ENCODE results near the gene TEKT5. TPM values are rescaled to one million over a fixed set of nuclear protein-coding genes. Genes with fewer than 3 reads are reported as not detected.
"Not testable (repeated sequence)": the region's sequence is repeated elsewhere in the genome, so short reads cannot be mapped to it uniquely, and the experiment has no call there.

The TEKT5 gene
- total and polyA plus RNA-seq, 2 donors from 2014 or later = 0.57 TPM; not detected in 1

- Histone ChIP-seq H3K27ac (ENCODE audit: low read depth in 2 of 2, low read length in 2 of 2) (no peak overlapping the region), H3K9me3 (ENCODE audit: control insufficient read depth in 2 of 3, insufficient read depth in 1 of 3, low read length in 3 of 3) (no peaks in the 10 kb centered on the region), H3K36me3 (ENCODE audit: control insufficient read depth in 2 of 3, insufficient read depth in 3 of 3, low read length in 3 of 3) (no peaks in the 10 kb centered on the region), H3K4me3 (ENCODE audit: low read length in 3 of 3) (no peak overlapping the region), H3K4me1 (ENCODE audit: control insufficient read depth in 2 of 3, insufficient read depth in 2 of 3, low read depth in 1 of 3, low read length in 3 of 3) (no peaks in the 10 kb centered on the region), H3K9ac (ENCODE audit: low read length in 3 of 3) (no peak overlapping the region), H3K27me3 (ENCODE audit: control insufficient read depth, insufficient read depth, low read length) (no peaks in the 10 kb centered on the region)
- FAIRE-seq (no peak), DNase-seq (no peak)
- intact Hi-C loops (cut with DNase I) = no loop called here
- TF ChIP-seq, protein P1, sequence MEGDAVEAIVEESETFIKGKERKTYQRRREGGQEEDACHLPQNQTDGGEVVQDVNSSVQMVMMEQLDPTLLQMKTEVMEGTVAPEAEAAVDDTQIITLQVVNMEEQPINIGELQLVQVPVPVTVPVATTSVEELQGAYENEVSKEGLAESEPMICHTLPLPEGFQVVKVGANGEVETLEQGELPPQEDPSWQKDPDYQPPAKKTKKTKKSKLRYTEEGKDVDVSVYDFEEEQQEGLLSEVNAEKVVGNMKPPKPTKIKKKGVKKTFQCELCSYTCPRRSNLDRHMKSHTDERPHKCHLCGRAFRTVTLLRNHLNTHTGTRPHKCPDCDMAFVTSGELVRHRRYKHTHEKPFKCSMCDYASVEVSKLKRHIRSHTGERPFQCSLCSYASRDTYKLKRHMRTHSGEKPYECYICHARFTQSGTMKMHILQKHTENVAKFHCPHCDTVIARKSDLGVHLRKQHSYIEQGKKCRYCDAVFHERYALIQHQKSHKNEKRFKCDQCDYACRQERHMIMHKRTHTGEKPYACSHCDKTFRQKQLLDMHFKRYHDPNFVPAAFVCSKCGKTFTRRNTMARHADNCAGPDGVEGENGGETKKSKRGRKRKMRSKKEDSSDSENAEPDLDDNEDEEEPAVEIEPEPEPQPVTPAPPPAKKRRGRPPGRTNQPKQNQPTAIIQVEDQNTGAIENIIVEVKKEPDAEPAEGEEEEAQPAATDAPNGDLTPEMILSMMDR (IDR thresholded peaks at IDR 0.05; ENCODE audit: borderline replicate concordance, extremely low read depth, insufficient read depth) = no peak
Observed at GRCh38 chr16:10623059-10623458, 71.7 kb downstream of the TEKT5 start.

DNA sequence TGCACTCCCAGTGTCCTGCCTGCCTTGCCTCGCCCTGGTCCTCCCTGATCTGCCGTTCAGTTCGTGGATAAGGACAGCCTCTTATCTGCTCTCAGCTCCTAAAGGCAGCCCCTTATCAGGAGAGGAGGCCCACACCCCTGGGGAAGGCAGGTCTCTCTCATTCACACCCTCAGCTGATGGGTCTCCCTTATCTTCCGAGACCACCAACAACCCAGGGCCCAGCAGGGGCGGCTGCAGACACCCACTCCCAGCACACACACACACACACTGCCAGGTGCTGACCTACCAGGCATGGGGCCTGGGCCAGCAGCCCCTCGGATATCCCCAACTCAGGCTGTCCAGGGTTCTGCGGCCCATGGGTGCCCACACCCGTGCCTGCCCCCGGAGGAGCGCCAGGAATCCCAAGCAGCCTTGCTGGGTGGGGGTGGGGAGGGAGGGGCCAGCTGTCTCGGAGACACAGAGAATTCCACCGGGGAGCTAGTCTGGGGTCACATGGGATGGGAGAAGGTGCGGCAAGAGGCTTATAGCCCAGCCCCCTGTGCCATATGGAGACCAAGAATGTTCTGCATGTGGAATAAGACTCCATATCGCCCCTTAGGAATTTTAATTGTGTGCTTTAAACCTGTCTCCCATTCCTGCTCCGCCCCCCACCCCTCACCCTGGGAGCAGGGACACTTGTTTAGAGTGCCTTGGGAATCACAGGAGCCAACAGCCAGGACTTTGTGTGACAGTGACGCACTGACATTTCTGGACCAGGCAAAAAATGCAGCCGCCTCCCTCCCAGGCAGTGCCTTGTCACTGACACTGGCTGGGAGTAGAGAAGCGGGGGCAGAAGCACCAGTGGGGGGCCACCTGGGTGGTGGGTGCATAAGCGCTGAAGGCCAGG, 72.5 kb downstream of the TEKT5 start:
- no peak for FAIRE-seq
- Histone ChIP-seq H3K27ac (ENCODE audit: low read depth in 2 of 2, low read length in 2 of 2) (no peak overlapping the region), H3K27me3 (ENCODE audit: control insufficient read depth, insufficient read depth, low read length) (no peaks in the 10 kb centered on the region), H3K4me3 (ENCODE audit: low read length in 3 of 3) (no peak overlapping the region), H3K36me3 (ENCODE audit: control insufficient read depth in 2 of 3, insufficient read depth in 3 of 3, low read length in 3 of 3) (no peaks in the 10 kb centered on the region), H3K9me3 (ENCODE audit: control insufficient read depth in 2 of 3, insufficient read depth in 1 of 3, low read length in 3 of 3) (no peaks in the 10 kb centered on the region), H3K9ac (ENCODE audit: low read length in 3 of 3) (no peak overlapping the region), H3K4me1 (ENCODE audit: control insufficient read depth in 2 of 3, insufficient read depth in 2 of 3, low read depth in 1 of 3, low read length in 3 of 3) (no peaks in the 10 kb centered on the region)
- peak in 2 of 5 donors; percentile 19 for DNase-seq
- TF ChIP-seq, protein P1 (IDR thresholded peaks at IDR 0.05; ENCODE audit: borderline replicate concordance, extremely low read depth, insufficient read depth) = no peak
- intact Hi-C loops (cut with DNase I) = no loop called here

GRCh38 chr16:10621216-10621949, 73.3 kb downstream of the TEKT5 start:
- H3K4me1 ChIP-seq (ENCODE audit: control insufficient read depth in 2 of 3, insufficient read depth in 2 of 3, low read depth in 1 of 3, low read length in 3 of 3); H3K9ac ChIP-seq (ENCODE audit: low read length in 3 of 3); H3K27ac ChIP-seq (ENCODE audit: low read depth in 2 of 2, low read length in 2 of 2); H3K36me3 ChIP-seq (ENCODE audit: control insufficient read depth in 2 of 3, insufficient read depth in 3 of 3, low read length in 3 of 3); H3K4me3 ChIP-seq (ENCODE audit: low read length in 3 of 3); FAIRE-seq; DNase-seq; intact Hi-C loops (cut with DNase I); H3K9me3 ChIP-seq (ENCODE audit: control insufficient read depth in 2 of 3, insufficient read depth in 1 of 3, low read length in 3 of 3); H3K27me3 ChIP-seq (ENCODE audit: control insufficient read depth, insufficient read depth, low read length): not testable (repeated sequence)

DNA sequence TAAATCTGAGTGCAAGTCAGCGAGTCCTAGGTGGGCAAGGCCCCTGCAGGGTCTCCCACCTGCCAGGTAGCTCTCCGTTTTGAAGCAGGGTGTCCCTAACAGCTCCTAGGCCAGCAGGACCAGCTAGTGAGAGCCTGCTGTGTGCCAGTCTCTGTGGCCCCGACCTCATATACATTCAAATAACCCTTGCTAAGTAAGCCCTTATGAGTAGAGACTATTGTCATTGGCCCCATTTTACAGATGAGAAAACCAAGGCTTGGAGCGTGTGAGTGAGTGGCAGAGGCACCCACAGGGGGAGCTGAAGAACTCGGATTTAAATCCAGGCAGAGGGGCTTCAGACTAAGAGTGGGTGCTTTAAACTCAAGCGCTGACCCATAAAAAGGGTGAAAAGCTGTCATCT, 74.6 kb downstream of the TEKT5 start:
- TF ChIP-seq, protein P1 (IDR thresholded peaks at IDR 0.05; ENCODE audit: borderline replicate concordance, extremely low read depth, insufficient read depth) = no peak
- no peaks in the 10 kb centered on the region for H3K36me3 ChIP-seq (ENCODE audit: control insufficient read depth in 2 of 3, insufficient read depth in 3 of 3, low read length in 3 of 3)
- DNase-seq = no peak
- H3K27me3 ChIP-seq (ENCODE audit: control insufficient read depth, insufficient read depth, low read length) = no peaks in the 10 kb centered on the region
- H3K4me3 ChIP-seq (ENCODE audit: low read length in 3 of 3) = peak overlapping the region in 1 of 3 donors; percentile 4
- no peak for FAIRE-seq
- no peak overlapping the region for H3K27ac ChIP-seq (ENCODE audit: low read depth in 2 of 2, low read length in 2 of 2)
- no peaks in the 10 kb centered on the region for H3K9me3 ChIP-seq (ENCODE audit: control insufficient read depth in 2 of 3, insufficient read depth in 1 of 3, low read length in 3 of 3)
- intact Hi-C loops (cut with DNase I) = no loop called here
- H3K4me1 ChIP-seq (ENCODE audit: control insufficient read depth in 2 of 3, insufficient read depth in 2 of 3, low read depth in 1 of 3, low read length in 3 of 3) = no peaks in the 10 kb centered on the region
- H3K9ac ChIP-seq (ENCODE audit: low read length in 3 of 3) = no peak overlapping the region

All from kidney (tissue), 14 donors.